GM21576 (cell line): ENCODE data around the gene NEUROD4.

Experiments
- ATAC-seq: cut with Tn5 transposase; IDR thresholded peaks from one replicate; pipeline ENCODE4 v1.9.1; 2021; ENCODE audit warnings: mild to moderate bottlenecking, moderate library complexity; ENCODE audit not compliant: unreplicated experiment

The NEUROD4 gene

DNA sequence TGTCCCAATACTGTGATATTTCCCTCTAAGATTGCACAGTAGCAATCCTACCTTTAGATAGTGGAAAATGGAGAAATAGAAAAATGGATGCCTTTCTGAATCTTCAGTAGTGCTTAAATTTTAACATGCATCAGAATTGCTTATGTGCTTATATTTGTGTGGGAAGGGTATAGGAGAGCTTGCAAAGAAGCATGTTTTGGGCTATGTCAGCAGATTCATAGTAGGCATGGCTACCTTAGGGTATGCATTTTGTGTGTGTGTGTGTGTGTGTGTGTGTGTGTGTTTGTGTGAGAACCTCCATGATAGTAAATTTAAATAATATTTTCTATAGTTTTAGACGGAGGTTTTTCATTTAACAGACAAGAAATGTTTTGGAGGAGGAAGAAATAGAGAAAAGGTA lies 38.3 kb downstream of the NEUROD4 start:
- ATAC-seq, result no peak

DNA sequence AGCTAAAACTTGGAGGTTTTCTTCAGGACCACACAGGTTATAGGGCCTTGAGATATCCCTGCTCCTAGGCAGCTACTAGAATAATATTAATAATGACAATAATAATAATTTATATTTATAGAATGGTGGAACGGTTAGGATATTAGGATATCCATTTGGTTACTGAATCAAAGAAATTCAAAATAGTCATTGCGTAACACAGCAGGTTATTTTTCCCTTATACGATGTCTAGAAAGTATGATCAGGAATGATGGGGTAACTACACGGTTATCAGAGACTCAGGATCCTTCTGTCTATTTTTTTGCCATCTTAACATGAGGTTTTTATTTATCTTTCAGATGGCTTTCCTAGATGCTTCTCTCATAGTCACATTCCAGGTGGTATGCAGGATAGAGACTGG lies 39.0 kb downstream of the NEUROD4 start:
- no peak for ATAC-seq

DNA sequence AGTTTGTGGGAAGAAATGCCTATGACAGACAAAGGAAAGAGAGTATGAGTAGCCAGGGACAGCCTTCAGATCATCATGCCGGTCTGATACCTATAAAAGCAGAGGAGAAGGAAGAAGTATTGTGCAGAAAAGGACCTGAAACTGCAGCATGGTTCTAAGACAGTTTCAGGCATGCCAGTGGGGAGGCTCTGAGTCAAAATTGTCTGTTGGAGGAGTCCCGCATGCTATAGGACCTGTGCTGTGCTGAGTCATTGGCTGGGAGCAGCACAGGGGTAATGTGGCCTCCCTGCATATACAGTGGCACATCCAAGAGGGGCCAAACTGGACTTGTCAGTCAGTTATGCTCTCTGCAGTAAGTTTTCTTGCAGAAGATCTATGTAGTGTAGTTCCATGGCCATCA lies 40.7 kb downstream of the NEUROD4 start:
- peak; percentile 100 for ATAC-seq

DNA sequence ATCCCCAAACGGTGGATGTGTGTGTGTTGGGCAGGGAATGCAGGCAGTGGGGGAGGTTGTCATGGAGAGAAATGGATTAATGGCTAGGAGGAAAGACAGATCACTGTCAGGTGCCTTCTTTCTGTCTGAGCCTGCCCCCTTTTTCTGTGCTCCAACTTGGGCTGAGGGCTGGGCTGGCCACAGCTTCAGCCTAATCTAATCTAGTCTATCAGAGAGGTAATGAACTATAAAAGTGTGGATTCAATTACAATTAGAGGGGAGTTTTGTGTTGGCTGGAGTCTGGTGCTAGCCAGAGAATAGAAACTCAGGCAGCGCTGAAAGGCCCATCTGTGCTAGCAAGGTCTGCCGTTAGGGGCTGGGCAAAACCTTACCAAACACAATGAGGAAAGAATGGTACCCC lies 41.2 kb downstream of the NEUROD4 start:
- ATAC-seq, result no peak

DNA sequence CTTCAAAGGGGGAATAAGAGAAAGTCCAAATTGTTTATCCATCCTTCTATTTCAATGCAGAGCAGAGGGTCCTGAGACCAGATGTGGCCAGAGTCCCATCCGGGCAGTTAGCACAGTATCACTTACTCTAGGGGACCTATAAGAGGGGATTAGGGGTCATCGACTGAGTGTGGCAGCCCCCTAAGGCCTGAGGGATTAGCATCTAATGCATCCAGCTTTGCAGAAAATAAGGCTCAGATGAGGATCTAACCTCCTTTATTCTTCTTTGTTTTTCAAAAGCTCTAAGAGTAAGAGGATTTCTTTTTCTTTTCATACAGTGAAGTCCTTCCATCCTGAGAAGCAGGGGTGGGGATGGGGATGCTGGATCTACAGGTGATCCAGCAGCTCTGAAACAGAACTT lies 43.5 kb downstream of the NEUROD4 start:
- ATAC-seq, result no peak

DNA sequence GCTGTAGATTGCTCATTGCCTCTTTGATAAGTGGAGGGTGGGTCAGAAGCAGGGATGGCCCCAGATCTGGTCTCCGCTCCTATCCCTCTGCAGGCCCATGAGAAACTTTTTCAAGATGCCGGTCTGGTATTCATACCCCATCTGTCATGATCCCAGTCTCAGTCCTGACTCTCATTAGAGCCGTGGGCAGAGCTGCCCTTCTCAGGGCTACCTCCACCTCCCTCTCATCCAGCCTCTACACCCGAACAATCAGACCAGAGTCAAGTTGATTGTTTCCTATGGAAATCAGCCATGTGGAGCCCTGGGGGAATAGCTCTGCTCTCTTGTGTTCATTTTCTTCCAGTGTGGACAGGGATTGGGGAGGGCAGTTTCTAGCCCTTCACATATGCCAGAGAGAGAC lies 45.8 kb downstream of the NEUROD4 start:
- ATAC-seq, result no peak

DNA sequence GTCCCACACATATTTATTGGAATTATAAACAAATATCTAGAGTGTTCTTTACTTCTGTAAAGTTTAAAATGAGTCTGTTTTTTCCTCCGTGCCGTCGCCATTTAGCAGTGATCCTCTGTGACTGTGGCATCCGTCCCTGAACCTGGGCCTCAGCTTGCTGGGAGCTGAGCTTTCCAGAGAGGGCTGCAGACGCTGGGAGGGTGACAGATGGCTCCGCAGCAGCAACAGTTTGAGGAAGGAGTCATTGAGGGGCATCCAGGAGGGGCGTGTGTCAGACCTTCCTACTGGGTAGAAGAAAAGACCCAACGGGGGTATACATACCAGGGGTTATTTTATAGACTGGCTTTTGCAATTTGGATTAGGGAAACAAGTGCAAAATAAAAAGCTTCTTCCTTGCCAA lies 47.9 kb downstream of the NEUROD4 start:
- no peak for ATAC-seq

DNA sequence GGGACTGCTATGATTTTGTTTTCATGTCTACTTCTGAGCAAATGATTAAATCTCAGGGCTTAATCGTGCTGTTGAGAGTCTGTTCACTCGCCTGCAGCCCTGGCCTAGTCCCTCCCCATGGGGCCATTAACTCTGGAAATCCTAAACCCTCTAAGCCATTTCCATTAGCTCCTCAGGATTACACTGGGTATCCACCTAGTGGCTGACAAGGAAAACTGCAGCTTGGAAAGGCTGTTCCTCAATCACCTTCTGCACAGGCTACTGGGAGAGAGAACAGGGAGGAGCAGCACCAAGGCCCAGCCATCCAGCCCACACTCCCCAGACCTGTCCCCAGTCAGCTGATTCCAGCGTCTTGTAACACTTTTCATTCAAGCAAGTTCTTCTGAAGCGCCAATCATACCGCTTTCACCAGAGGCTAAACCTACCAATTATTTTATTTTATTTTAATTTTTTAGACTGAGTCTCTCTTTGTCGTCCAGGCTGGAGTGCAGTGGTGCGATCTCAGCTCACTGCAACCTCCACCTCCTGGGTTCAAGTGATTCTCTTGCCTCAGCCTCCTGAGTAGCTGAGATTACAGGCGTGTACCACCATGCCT lies 48.7 kb downstream of the NEUROD4 start:
- no peak for ATAC-seq

DNA sequence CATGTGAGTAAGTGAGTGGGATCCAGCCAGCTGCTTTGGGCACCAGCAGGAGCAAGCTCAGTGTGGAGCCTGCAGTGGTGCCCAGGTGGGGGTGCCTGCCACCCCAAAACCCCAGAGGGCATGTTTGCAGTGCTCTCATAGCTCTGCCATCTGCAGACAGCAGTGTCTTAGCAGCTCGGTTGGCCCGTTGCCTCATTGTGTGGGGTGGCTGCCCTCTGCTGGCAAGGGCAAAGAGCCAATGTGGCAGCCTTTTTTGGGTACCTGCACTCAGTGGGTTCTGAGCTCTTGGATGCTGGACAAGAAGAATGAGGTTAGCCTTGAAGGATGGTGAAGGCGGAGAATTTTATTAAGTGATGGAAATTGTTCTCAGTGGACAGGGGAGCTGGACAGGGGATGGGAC lies 52.3 kb downstream of the NEUROD4 start:
- no peak for ATAC-seq

DNA sequence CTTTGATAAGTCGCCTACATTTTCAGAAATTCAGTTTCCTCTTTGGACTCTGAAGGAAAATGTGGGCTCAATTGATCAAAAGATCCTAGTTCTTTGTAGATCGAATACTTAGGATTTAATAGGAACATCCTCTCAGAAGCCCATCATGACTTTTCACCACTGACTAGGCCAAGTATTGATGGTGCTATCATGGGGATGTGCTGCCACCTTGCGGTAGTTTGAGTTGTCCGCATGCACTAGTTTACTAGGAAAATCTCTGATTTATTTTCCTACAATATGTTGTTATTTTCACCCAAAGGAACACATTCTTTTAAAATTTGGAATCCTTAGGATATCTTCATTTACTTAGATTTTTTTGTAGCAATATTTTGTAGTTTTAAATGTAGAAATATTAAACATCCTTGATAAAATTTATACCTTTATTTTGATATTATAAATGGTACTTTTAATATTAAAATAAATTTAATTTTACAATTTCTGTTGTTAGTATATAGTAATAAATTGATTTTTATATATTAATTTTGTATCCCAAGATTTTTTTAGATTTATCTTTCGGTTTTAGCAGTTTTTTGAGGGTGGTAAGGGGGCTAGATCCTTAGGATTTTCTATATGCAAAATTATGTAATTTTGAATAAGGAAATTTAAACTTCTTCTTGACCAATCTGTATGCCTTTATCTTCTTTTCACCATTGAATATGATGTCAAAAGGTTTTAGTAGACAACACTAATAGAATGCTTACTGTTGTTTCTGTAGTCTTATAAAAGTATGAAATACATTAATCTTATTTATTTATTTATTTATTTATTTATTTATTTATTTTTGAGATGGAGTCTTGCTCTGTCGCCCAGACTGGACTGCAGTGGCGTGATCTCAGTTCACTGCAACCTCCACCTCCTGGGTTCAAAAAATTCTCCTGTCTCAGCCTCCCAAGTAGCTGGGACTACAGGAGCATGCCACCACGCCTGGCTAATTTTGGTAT lies 53.6 kb downstream of the NEUROD4 start:
- ATAC-seq, result no peak

DNA sequence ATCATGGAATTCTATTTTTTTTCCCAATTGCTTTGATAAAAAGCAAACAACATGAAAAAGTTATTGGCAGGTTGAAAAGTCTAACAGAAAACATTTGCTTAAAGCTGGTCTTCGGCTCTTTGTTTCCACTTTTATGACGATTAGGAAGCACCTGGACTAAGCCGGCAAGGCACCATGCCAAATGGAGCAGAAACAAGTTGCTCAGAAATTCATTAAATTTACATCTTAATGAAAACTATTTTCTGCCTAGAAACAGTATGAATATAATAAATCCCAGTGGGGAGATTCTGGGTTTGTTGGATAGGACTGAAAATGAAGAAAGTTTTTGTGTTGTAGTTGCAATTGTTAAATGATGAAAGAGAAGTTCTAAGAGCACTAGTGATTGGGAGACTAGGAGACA lies 55.0 kb downstream of the NEUROD4 start:
- ATAC-seq, result no peak
